Panc1 (cell line): ENCODE measurements around the gene SLC12A3.

Experiments used
- CTCF ChIP-seq: fragments of 450-650 bp; IDR thresholded peaks from 2 replicates; pipeline ENCODE4 v1.5.1; 2017; ENCODE audit warnings: mild to moderate bottlenecking
- POLR2AphosphoS5 ChIP-seq: IDR thresholded peaks from 2 replicates; pipeline ENCODE4 v1.6.1; 2012; ENCODE audit warnings: mild to moderate bottlenecking, low read depth, low read length, moderate library complexity

GRCh38 chr16:56880176-56880575, 15.2 kb downstream of the SLC12A3 start:
- TF ChIP-seq POLR2AphosphoS5 (no peak), CTCF (no peak)
